B cell (primary cell): ENCODE measurements around the gene RBM44.

ENCODE experiments used
- CTCF ChIP-seq: fragments of 200-600 bp; IDR thresholded peaks from one replicate; pipeline ENCODE4 v1.8.0; 2022; ENCODE audit warnings: antibody characterized with exemption, mild to moderate bottlenecking
- EZH2 ChIP-seq: IDR thresholded peaks from 2 replicates; pipeline ENCODE4 v1.6.1; 2012; ENCODE audit warnings: borderline replicate concordance, low read depth, mild to moderate bottlenecking, moderate library complexity, low read length; ENCODE audit not compliant: insufficient read depth, poor library complexity, severe bottlenecking

DNA sequence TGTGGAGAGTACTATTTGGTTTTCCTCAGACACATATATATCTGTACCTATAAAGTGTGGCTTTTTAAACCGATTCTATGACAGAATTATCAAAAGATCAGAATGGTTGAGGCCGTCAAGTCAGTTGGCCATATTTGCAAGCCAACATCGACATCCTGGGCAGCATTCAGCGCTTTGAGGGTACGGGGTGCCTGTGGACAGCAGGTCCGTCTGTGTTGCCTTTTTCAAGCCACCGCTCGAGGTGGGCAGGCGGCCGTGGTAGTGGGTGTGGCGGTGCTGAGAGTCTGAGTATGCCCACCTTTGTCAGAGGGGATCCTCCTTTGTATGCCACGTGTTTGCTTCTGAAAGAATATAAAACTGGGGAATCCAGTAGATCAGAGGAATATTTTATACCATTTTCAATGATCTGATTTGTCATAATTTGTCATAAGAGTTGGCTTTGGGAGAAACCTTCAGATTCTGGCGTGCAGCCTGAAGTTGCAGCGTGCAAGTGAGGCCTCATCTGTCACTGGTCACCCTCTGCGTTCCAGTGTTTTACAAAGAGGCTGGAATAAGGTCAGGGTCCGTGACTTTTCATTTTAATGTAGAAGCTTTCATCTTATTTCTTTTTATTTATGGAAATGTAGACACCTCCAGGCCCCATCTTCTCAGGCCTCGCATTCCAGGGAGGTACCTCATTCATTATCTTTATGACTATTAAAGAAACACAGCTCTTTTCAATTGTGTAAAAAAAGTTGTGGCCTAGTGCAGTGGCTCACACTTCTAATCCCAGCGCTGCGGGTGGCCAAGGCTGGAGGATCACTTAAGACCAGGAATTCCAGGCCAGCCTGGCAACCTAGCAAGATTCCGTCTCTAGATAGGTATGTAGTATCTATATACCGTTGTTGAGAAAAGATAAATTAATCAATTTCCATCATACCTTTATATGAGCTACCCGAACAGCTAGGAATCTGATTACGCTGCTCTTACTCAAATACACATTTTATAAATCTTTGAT, 37.8 kb upstream of the RBM44 start:
- no peak for TF ChIP-seq CTCF
- TF ChIP-seq EZH2, result no peak
